Loucy (cell line): Measurements from ENCODE around the gene ITIH6.

Source experiments
- EZH2phosphoT487 ChIP-seq: fragments of 200-600 bp; IDR thresholded peaks from 2 replicates; pipeline ENCODE4 v1.6.1; 2018; ENCODE audit warnings: antibody characterized with exemption, mild to moderate bottlenecking, moderate library complexity, borderline replicate concordance
- TF ChIP-seq, protein P1 (sequence below): fragments of 200-600 bp; sonication (generic); conservative IDR thresholded peaks from 2 replicates; pipeline ENCODE4 v1.5.1; 2014; ENCODE audit warnings: mild to moderate bottlenecking, antibody characterized with exemption, low read length

DNA sequence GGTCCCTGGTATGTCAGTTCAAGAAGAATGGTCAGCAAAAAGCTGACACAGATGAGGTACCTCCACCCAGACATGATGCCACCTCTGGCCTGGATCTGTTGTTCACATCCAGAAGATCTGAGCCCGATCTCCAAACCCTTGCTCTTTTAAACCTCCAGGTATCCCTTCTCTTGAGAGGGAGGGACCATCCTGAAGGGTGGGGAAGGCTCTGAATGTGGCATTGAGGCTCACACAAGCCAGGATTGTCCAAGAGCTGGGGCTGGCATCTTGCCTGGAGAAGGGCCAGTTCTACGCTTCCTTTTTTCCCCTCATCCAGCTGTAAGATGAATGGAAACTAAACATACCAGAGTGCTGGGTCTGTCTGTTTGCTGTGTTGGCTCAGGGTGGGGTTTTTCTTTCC, at the start of gene ITIH6:
- TF ChIP-seq, protein P1, sequence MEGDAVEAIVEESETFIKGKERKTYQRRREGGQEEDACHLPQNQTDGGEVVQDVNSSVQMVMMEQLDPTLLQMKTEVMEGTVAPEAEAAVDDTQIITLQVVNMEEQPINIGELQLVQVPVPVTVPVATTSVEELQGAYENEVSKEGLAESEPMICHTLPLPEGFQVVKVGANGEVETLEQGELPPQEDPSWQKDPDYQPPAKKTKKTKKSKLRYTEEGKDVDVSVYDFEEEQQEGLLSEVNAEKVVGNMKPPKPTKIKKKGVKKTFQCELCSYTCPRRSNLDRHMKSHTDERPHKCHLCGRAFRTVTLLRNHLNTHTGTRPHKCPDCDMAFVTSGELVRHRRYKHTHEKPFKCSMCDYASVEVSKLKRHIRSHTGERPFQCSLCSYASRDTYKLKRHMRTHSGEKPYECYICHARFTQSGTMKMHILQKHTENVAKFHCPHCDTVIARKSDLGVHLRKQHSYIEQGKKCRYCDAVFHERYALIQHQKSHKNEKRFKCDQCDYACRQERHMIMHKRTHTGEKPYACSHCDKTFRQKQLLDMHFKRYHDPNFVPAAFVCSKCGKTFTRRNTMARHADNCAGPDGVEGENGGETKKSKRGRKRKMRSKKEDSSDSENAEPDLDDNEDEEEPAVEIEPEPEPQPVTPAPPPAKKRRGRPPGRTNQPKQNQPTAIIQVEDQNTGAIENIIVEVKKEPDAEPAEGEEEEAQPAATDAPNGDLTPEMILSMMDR: no peak
- no peak for TF ChIP-seq EZH2phosphoT487
